Measurements from ENCODE around the gene ANXA8. TPM values are rescaled to one million over a fixed set of nuclear protein-coding genes. Genes with fewer than 3 reads are reported as not detected.

ANXA8 gene
- total and polyA plus RNA-seq, 2 of the 13 experiments (the other 11 are each of a cell fraction or from before 2014, with no cell fraction given) = not detected

DNA sequence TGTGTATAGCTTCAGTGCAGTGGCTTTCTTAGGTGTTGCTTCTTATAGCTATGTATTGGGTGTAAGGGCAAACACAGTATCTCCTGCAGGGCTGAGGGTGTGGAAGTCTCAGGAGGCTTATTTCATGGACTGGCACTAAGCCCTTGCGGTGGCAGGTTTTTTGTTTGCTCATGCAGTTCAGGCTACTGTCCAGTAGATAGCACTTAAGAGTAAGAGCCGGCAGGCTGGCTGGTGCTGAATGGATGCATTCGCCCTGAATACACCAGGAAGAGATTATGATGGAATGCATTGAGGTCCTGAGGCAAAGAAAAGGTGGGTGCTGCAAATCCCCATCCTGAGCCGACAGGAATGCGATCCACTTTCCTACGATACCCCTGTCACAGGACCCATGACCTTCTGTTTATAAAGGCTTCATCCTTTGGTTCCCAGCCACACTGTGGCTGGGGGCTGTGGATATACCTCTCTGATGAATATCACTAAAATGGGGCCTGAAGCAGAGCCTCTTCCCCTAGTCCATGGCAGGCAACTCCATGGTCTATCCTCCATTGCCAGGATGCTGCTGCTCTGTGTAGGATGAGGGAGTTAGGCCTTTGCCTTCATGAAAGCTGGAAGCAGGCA, 44.9 kb downstream of the ANXA8 start (continued):
- TF ChIP-seq, protein P1, sequence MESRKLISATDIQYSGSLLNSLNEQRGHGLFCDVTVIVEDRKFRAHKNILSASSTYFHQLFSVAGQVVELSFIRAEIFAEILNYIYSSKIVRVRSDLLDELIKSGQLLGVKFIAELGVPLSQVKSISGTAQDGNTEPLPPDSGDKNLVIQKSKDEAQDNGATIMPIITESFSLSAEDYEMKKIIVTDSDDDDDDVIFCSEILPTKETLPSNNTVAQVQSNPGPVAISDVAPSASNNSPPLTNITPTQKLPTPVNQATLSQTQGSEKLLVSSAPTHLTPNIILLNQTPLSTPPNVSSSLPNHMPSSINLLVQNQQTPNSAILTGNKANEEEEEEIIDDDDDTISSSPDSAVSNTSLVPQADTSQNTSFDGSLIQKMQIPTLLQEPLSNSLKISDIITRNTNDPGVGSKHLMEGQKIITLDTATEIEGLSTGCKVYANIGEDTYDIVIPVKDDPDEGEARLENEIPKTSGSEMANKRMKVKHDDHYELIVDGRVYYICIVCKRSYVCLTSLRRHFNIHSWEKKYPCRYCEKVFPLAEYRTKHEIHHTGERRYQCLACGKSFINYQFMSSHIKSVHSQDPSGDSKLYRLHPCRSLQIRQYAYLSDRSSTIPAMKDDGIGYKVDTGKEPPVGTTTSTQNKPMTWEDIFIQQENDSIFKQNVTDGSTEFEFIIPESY (CRISPR knock-in tag; IDR thresholded peaks at IDR 0.05) = peak; percentile 98
- TF ChIP-seq SMC3 (IDR thresholded peaks at IDR 0.05; ENCODE audit: low read length) (peak; percentile 88), ZNF331 (CRISPR knock-in tag; IDR thresholded peaks at IDR 0.05) (peak; percentile 17; the same call in 1 of the 2 replicates), IKZF1 (IDR thresholded peaks at IDR 0.05) (no peak), ARHGAP35 (CRISPR knock-in tag; IDR thresholded peaks at IDR 0.05; ENCODE audit: borderline replicate concordance) (no peak), ZNF598 (CRISPR knock-in tag; IDR thresholded peaks at IDR 0.05; ENCODE audit: borderline replicate concordance) (no peak), TGIF2 (CRISPR knock-in tag; IDR thresholded peaks at IDR 0.05) (no peak), RFXANK (CRISPR knock-in tag; IDR thresholded peaks at IDR 0.05) (no peak), FOXA1 (IDR thresholded peaks at IDR 0.05) (no peak), FOXA1 (CRISPR knock-in tag; IDR thresholded peaks at IDR 0.05) (peak; percentile 69), XRCC5 (optimal IDR thresholded peaks at IDR 0.05; ENCODE audit: low read length) (peak; percentile 24)

DNA sequence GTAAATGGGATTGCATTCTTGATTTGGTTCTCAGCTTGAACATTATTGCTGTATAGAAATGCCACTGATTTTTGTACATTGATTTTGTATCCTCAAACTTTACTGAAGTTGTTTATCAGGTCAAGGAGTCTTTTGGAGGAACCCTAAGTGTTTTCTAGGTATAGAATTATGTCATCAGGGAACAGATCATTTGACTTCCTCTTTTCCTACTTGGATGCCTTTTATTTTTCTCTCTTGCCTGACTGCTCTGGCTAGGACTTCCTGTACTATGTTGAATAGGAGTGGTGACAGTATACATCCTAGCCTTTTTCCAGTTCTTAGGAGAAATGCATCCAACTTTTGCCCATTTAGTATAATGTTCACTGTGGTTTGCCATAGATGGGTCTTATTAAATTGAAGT, 48.8 kb downstream of the ANXA8 start:
- FAIRE-seq = no peak
- no peaks in the 10 kb centered on the region for H3K36me3 ChIP-seq (replicated peaks in 1 of 2; ENCODE audit: control insufficient read depth in 1 of 2, insufficient read depth in 2 of 2, low read length in 2 of 2)
- no peak overlapping the region for H3K9ac ChIP-seq (ENCODE audit: insufficient read depth, low read depth, low read length)
- H3K27me3 ChIP-seq (ENCODE audit: control insufficient read depth in 1 of 2, insufficient read depth in 2 of 2, low read length in 2 of 2) = no peaks in the 10 kb centered on the region; a peak in 1 of 5 replicates
- DNase-seq (ENCODE audit: low spot score) = no peak
- no peak overlapping the region for H3K27ac ChIP-seq (ENCODE audit: extremely low read length, insufficient read depth, low read length)
- in situ Hi-C loops (cut with HindIII; ENCODE audit: extremely low pct_ligation_motif_present, low pct_unique_long_range_greater_than_20kb) (no loop called here), intact Hi-C loops (cut with micrococcal nuclease; ENCODE audit: unreplicated experiment) (no loop called here)
- ChIA-PET CTCF (ENCODE audit: low intra/inter-chr PET ratio, low total read pairs) (no interaction called here), POLR2A (no interaction called here)
- H4K20me1 ChIP-seq (ENCODE audit: insufficient read depth, low read length) = no peaks in the 10 kb centered on the region
- no peaks in the 10 kb centered on the region for H3K79me2 ChIP-seq (ENCODE audit: insufficient read depth, low read length)
- no TSS peak for BruUV-seq (replicated peaks)
- no peak overlapping the region for H2AFZ ChIP-seq (ENCODE audit: low read length)
- H3K4me3 ChIP-seq (replicated peaks in 1 of 3; ENCODE audit: insufficient read depth in 1 of 3, low read depth in 2 of 3, low read length in 3 of 3) = no peak overlapping the region
- no peak for ATAC-seq
- H3K4me2 ChIP-seq (ENCODE audit: low read depth, low read length) = no peak overlapping the region
- no peaks in the 10 kb centered on the region for H3K9me3 ChIP-seq (ENCODE audit: low read length)
- H3K4me1 ChIP-seq (ENCODE audit: insufficient read depth, low read length) = no peaks in the 10 kb centered on the region
- TF ChIP-seq ZSCAN30 (CRISPR knock-in tag; IDR thresholded peaks at IDR 0.05) (no peak), BORCS8-MEF2B (CRISPR knock-in tag; IDR thresholded peaks at IDR 0.05) (no peak), KMT2B (CRISPR knock-in tag; IDR thresholded peaks at IDR 0.05) (no peak), TOPORS (CRISPR knock-in tag; IDR thresholded peaks at IDR 0.05) (no peak)
- TF ChIP-seq, protein P2, sequence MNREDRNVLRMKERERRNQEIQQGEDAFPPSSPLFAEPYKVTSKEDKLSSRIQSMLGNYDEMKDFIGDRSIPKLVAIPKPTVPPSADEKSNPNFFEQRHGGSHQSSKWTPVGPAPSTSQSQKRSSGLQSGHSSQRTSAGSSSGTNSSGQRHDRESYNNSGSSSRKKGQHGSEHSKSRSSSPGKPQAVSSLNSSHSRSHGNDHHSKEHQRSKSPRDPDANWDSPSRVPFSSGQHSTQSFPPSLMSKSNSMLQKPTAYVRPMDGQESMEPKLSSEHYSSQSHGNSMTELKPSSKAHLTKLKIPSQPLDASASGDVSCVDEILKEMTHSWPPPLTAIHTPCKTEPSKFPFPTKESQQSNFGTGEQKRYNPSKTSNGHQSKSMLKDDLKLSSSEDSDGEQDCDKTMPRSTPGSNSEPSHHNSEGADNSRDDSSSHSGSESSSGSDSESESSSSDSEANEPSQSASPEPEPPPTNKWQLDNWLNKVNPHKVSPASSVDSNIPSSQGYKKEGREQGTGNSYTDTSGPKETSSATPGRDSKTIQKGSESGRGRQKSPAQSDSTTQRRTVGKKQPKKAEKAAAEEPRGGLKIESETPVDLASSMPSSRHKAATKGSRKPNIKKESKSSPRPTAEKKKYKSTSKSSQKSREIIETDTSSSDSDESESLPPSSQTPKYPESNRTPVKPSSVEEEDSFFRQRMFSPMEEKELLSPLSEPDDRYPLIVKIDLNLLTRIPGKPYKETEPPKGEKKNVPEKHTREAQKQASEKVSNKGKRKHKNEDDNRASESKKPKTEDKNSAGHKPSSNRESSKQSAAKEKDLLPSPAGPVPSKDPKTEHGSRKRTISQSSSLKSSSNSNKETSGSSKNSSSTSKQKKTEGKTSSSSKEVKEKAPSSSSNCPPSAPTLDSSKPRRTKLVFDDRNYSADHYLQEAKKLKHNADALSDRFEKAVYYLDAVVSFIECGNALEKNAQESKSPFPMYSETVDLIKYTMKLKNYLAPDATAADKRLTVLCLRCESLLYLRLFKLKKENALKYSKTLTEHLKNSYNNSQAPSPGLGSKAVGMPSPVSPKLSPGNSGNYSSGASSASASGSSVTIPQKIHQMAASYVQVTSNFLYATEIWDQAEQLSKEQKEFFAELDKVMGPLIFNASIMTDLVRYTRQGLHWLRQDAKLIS (CRISPR knock-in tag; IDR thresholded peaks at IDR 0.05) = no peak
